Caco-2 (cell line): ENCODE measurements around the gene DOK7. TPM values are rescaled to one million over a fixed set of nuclear protein-coding genes. Genes with fewer than 3 reads are reported as not detected.
A peak's percentile ranks its signal among the peaks of the same experiment; 100 is the strongest.

Source experiments
- BruUV-seq: library from RNA; stranded (reverse); fragments of 400-500 nt; replicated peaks from 2 replicates; lab custom pipeline; 2021; lab: Mats Ljungman, UMichigan
- CTCF ChIA-PET: fragments of 300-600 bp; sonication (Branson Sonifier 250); formaldehyde crosslinking; loops from one replicate; lab custom pipeline; 2022; ENCODE audit warnings: antibody characterized with exemption; lab: Charles Lee
- POLR2A ChIA-PET: fragments of 300-600 bp; sonication (Branson Sonifier 250); formaldehyde crosslinking; loops from one replicate; lab custom pipeline; 2022; ENCODE audit warnings: antibody characterized with exemption; lab: Charles Lee
- DNase-seq, 2 experiments: peaks; one replicate each; pipeline versions ENCODE4 v3.0.0 to v3.0.0-alpha.2; 2020 to 2022
- H3K27me3 ChIP-seq: replicated peaks from 2 replicates; pipeline ENCODE4 v1.6.0; 2011; ENCODE audit warnings: low read length; ENCODE audit not compliant: control insufficient read depth, insufficient read depth
- H3K36me3 ChIP-seq: 2 replicates; pipeline ENCODE4 v1.5.1; 2011; ENCODE audit warnings: low read length; ENCODE audit not compliant: control insufficient read depth, insufficient read depth
- H3K4me1 ChIP-seq: fragments of 250-450 bp; sonication (Bioruptor Pico); 2 replicates; pipeline ENCODE4 v1.5.1; 2020; ENCODE audit warnings: mild to moderate bottlenecking
- H3K4me3 ChIP-seq: 2 replicates; pipeline ENCODE4 v1.5.1; 2011; ENCODE audit warnings: low read depth, mild to moderate bottlenecking, control low read depth, low read length
- H3K9me3 ChIP-seq: fragments of 250-450 bp; sonication (Bioruptor Pico); 2 replicates; pipeline ENCODE4 v1.5.1; 2020; ENCODE audit warnings: mild to moderate bottlenecking, moderate library complexity
- H3K27ac Mint-ChIP-seq: one replicate; pipeline ENCODE4 v1.8.0; 2022; ENCODE audit warnings: mixed read lengths; ENCODE audit not compliant: unreplicated experiment
- H3K27me3 Mint-ChIP-seq: one replicate; pipeline ENCODE4 v1.8.0; 2022; ENCODE audit warnings: mixed read lengths; ENCODE audit not compliant: insufficient read depth, unreplicated experiment
- H3K36me3 Mint-ChIP-seq: one replicate; pipeline ENCODE4 v1.8.0; 2022; ENCODE audit warnings: mild to moderate bottlenecking, mixed read lengths; ENCODE audit not compliant: insufficient read depth, unreplicated experiment
- H3K4me1 Mint-ChIP-seq: one replicate; pipeline ENCODE4 v1.8.0; 2022; ENCODE audit warnings: low read depth, mixed read lengths; ENCODE audit not compliant: unreplicated experiment
- H3K4me3 Mint-ChIP-seq: one replicate; pipeline ENCODE4 v1.8.0; 2022; ENCODE audit warnings: mild to moderate bottlenecking, moderate library complexity, mixed read lengths; ENCODE audit not compliant: unreplicated experiment
- H3K9me3 Mint-ChIP-seq: one replicate; pipeline ENCODE4 v1.8.0; 2022; ENCODE audit warnings: mixed read lengths; ENCODE audit not compliant: unreplicated experiment
- intact Hi-C: fragments of 100-400 bp; cut with micrococcal nuclease; formaldehyde crosslinking; loops from one replicate; pipeline ENCODE4 v1.10.0; 2022; ENCODE audit not compliant: unreplicated experiment
- total RNA-seq: library from RNA; stranded (reverse); gene quantifications from 2 replicates; pipeline ENCODE4 v1.2.3, GENCODE V29; 2022
- TF ChIP-seq, protein P1 (sequence below), 2 experiments: fragments of 200-600 bp in 1 of 2; IDR thresholded peaks; 1 replicate in 1 of 2; 2 replicates in 1 of 2; pipeline versions ENCODE4 v1.5.1 to v1.8.0; 2011 to 2022; ENCODE audit warnings: antibody characterized with exemption in 1 of 2, control low read depth in 1 of 2, inconsistent platforms in 1 of 2, low read depth in 1 of 2, low read length in 1 of 2, mild to moderate bottlenecking in 1 of 2, moderate library complexity in 1 of 2; ENCODE audit not compliant: insufficient read depth in 1 of 2, severe bottlenecking in 1 of 2, unreplicated experiment in 1 of 2

The DOK7 gene
- total RNA-seq, 1 experiment from 2014 or later = 0.29 TPM

DNA sequence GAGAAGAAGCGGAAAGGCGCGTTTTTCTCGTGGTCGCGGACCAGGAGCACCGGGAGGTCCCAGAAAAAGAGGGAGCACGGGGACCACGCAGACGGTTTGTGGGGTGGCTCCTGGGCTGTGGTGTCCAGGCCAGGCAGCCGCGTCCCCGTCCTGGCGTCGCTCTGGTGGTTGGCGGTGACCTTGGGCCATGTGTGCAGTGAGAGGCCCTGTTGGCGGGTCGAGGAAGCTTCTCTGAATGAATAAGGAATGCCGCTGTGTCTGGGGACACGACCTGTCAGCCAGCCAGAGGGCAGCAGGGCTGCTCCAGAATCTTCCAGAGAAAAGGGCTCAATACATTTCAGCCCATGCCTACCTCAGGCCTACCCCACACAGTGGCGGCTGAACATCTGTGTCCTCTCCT lies 45.7 kb upstream of the DOK7 start:
- intact Hi-C loops = no loop called here
- Histone ChIP-seq H3K4me1 (no peaks in the 10 kb centered on the region), H3K9me3 (no peaks in the 10 kb centered on the region), H3K4me3 (no peak overlapping the region), H3K36me3 (no peaks in the 10 kb centered on the region), H3K27me3 (no peaks in the 10 kb centered on the region)
- CTCF ChIA-PET = no interaction called here
- peak in 1 of 2 experiments; percentile 20 for DNase-seq
- Mint-ChIP-seq H3K36me3 (peaks cover under 1% of the 10 kb centered on the region), H3K27ac (no peak overlapping the region), H3K4me3 (no peak overlapping the region), H3K27me3 (no peaks in the 10 kb centered on the region), H3K9me3 (no peaks in the 10 kb centered on the region), H3K4me1 (no peaks in the 10 kb centered on the region)
- POLR2A ChIA-PET = no interaction called here
- TF ChIP-seq, protein P1, sequence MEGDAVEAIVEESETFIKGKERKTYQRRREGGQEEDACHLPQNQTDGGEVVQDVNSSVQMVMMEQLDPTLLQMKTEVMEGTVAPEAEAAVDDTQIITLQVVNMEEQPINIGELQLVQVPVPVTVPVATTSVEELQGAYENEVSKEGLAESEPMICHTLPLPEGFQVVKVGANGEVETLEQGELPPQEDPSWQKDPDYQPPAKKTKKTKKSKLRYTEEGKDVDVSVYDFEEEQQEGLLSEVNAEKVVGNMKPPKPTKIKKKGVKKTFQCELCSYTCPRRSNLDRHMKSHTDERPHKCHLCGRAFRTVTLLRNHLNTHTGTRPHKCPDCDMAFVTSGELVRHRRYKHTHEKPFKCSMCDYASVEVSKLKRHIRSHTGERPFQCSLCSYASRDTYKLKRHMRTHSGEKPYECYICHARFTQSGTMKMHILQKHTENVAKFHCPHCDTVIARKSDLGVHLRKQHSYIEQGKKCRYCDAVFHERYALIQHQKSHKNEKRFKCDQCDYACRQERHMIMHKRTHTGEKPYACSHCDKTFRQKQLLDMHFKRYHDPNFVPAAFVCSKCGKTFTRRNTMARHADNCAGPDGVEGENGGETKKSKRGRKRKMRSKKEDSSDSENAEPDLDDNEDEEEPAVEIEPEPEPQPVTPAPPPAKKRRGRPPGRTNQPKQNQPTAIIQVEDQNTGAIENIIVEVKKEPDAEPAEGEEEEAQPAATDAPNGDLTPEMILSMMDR (IDR thresholded peaks at IDR 0.05; ENCODE audit: insufficient read depth in 1 of 2, low read depth in 1 of 2, low read length in 1 of 2, severe bottlenecking in 1 of 2, unreplicated experiment in 1 of 2) = no peak
- no TSS peak for BruUV-seq

DNA sequence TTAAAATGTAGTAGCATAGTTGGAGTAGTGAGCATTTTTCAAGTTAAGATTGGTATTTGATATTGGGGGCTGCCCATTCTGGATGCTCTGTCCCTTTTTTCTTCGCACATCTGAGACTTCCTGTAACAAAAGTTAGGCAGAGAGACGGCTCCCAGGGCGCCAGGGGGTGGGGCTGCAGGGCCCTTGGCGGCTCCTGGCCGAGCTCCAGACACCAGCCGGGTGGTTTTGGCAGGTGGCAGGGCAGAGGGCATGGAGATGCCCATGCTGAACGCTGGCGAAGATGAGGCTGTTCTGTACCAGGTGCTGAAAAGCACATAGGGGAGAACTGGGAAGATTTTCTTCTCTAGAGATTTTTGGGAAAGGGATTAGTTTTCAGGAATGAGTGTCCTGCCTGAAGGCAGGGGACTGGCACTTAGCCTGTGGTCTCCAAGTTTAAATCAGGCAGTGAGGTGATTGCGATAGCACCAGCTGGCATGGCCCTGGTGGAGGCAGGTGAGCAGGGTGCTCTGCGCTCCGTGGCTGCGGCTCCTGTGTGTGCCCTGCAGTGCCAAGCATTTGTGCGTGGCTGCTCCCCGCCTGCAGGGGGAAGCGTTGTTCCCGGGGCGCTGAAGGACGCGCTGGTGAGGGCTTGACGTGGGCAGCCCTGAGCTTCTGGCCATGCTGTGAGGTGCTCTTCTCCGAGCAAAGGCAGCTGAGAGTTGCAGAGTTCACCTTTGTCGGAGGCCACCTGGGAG lies 44.9 kb upstream of the DOK7 start:
- Mint-ChIP-seq H3K9me3 (no peaks in the 10 kb centered on the region), H3K27me3 (no peaks in the 10 kb centered on the region), H3K36me3 (peaks cover 5% of the 10 kb centered on the region), H3K27ac (no peak overlapping the region), H3K4me3 (no peak overlapping the region), H3K4me1 (no peaks in the 10 kb centered on the region)
- TF ChIP-seq, protein P1 (IDR thresholded peaks at IDR 0.05; ENCODE audit: insufficient read depth in 1 of 2, low read depth in 1 of 2, low read length in 1 of 2, severe bottlenecking in 1 of 2, unreplicated experiment in 1 of 2) = peak in 1 of 2 experiments; percentile 23
- Histone ChIP-seq H3K4me1 (no peaks in the 10 kb centered on the region), H3K27me3 (no peaks in the 10 kb centered on the region), H3K9me3 (no peaks in the 10 kb centered on the region), H3K4me3 (no peak overlapping the region), H3K36me3 (no peaks in the 10 kb centered on the region)
- DNase-seq = peak in 1 of 2 experiments; percentile 28
- ChIA-PET POLR2A (no interaction called here), CTCF (interaction anchor here (0.7 kb wide), 1 partner anchor 30 kb away, joined by 9 read pairs; no protein-coding TSS in a partner anchor)
- intact Hi-C loops = no loop called here
- no TSS peak for BruUV-seq

DNA sequence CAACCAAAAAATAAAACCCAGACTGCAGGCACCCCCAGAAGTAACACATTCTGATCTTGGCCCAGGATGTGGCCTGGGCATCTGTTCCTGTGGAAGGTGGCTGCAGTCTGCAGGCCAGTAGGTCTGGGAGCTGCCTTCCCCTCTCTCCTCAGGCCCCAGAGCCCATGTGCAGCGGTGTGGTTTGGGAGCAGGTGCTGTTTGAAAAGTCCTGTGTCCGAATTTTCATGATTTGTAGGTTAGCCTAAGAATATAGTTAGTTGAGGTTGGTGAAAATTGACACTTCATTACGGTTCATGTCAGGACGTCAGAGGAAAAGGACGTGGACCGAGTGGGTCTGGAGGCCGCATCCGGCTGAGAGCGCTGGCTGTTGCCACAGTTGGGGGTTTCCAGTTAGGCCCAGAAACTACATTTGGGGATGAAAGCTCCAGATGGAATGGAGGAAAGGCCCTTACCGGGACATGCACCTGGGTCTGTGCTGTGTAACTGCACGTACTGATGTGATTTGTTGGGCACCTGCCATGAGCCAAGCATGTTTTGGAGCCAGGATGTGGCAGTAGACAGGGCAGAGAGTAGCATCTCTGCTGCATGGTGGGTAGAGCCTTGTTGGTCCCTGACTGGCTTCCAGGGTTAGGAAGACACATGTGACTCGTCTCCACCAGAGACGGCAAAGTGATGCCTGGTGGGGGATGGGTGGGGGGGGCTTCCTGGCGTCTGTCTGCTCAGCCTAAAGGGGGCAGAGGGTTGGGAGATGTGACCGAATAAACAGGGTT lies 43.1 kb upstream of the DOK7 start:
- H3K4me3 Mint-ChIP-seq = no peak overlapping the region
- H3K27ac Mint-ChIP-seq = no peak overlapping the region
- H3K4me3 ChIP-seq = no peak overlapping the region
- H3K27me3 Mint-ChIP-seq = no peaks in the 10 kb centered on the region
- ChIA-PET POLR2A (no interaction called here), CTCF (no interaction called here)
- intact Hi-C loops = no loop called here
- H3K9me3 Mint-ChIP-seq = no peaks in the 10 kb centered on the region
- H3K4me1 ChIP-seq = no peaks in the 10 kb centered on the region
- no peaks in the 10 kb centered on the region for H3K36me3 ChIP-seq
- BruUV-seq = no TSS peak
- TF ChIP-seq, protein P1 (IDR thresholded peaks at IDR 0.05; ENCODE audit: insufficient read depth in 1 of 2, low read depth in 1 of 2, low read length in 1 of 2, severe bottlenecking in 1 of 2, unreplicated experiment in 1 of 2) = no peak
- H3K9me3 ChIP-seq = no peaks in the 10 kb centered on the region
- DNase-seq = no peak
- H3K4me1 Mint-ChIP-seq = no peaks in the 10 kb centered on the region
- no peaks in the 10 kb centered on the region for H3K27me3 ChIP-seq
- H3K36me3 Mint-ChIP-seq = peaks cover 5% of the 10 kb centered on the region
